Measurements from ENCODE around the gene NRM.

DNA sequence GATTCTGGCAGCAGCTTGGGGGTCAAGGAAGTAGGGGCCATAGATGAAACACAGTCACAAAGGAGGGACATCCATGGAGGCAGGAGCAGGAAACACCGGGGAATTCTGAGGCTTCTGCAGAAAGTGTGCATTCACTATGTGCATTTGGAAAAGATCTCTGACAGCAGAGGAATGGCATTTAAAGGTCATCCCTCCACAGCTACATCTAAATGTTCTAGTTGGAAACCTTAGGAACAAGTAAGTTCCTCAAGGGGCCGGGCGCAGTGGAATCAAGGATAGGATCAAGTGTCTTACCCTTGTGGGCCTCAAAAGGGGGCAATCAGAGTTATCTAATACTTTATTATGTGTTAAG, 35.1 kb downstream of the NRM start:
- TF ChIP-seq CTCF (IDR thresholded peaks at IDR 0.05) = no peak
- TF ChIP-seq POLR2AphosphoS5 (IDR thresholded peaks at IDR 0.05) = no peak
- TF ChIP-seq POLR2A (IDR thresholded peaks at IDR 0.05) = no peak
